ENCODE measurements around the gene CTXN3. TPM values are rescaled to one million over a fixed set of nuclear protein-coding genes. Genes with fewer than 3 reads are reported as not detected.

Gene CTXN3
- total RNA-seq, 1 donor from 2014 or later: not detected

GRCh38 chr5:127696683-127697082 is 47.8 kb downstream of the CTXN3 start:
- H2AFZ ChIP-seq (replicated peaks): no peak overlapping the region
- H3F3A ChIP-seq (ENCODE audit: low read depth): peaks cover 15% of the 10 kb centered on the region
- no peaks in the 10 kb centered on the region for H3K79me2 ChIP-seq (ENCODE audit: low read depth)
- H3K4me1 Mint-ChIP-seq: peaks cover 3% of the 10 kb centered on the region
- no peaks in the 10 kb centered on the region for H3K9me3 ChIP-seq (ENCODE audit: low read depth)
- H3K36me3 Mint-ChIP-seq: no peaks in the 10 kb centered on the region
- H3K4me3 ChIP-seq: no peak overlapping the region
- TF ChIP-seq EZH2phosphoT487 (IDR thresholded peaks at IDR 0.05) (no peak), CTCF (IDR thresholded peaks at IDR 0.05) (no peak), EZH2 (IDR thresholded peaks at IDR 0.05) (no peak)
- peaks cover 4% of the 10 kb centered on the region for H4K20me1 ChIP-seq (ENCODE audit: low read depth)
- no peaks in the 10 kb centered on the region for H3K36me3 ChIP-seq
- H3K27me3 Mint-ChIP-seq (ENCODE audit: insufficient read depth, low read depth): no peaks in the 10 kb centered on the region
- no peak for DNase-seq (ENCODE audit: low spot score)
- no peaks in the 10 kb centered on the region for H3K9me3 Mint-ChIP-seq
- no peak overlapping the region for H3K27ac Mint-ChIP-seq
- H3K4me3 Mint-ChIP-seq: no peak overlapping the region
- no peak overlapping the region for H3K9ac ChIP-seq
- no peak overlapping the region for H3K27ac ChIP-seq
- H3K4me1 ChIP-seq: peaks cover 20% of the 10 kb centered on the region
- no peaks in the 10 kb centered on the region for H3K27me3 ChIP-seq
- H3K4me2 ChIP-seq: no peak overlapping the region

- Mint-ChIP-seq H3K4me1 (peaks cover 11% of the 10 kb centered on the region), H3K9me3 (no peaks in the 10 kb centered on the region), H3K4me3 (no peak overlapping the region), H3K36me3 (no peaks in the 10 kb centered on the region), H3K27me3 (ENCODE audit: insufficient read depth, low read depth) (no peaks in the 10 kb centered on the region), H3K27ac (peak overlapping the region; percentile 38)
- H3K27me3 ChIP-seq: no peaks in the 10 kb centered on the region
- H3K79me2 ChIP-seq (ENCODE audit: low read depth): no peaks in the 10 kb centered on the region
- peaks cover 4% of the 10 kb centered on the region for H4K20me1 ChIP-seq (ENCODE audit: low read depth)
- H3K4me1 ChIP-seq: peaks cover 26% of the 10 kb centered on the region
- no peak overlapping the region for H3K4me3 ChIP-seq
- H3K9ac ChIP-seq: no peak overlapping the region
- H3K9me3 ChIP-seq (ENCODE audit: low read depth): no peaks in the 10 kb centered on the region
- H3K4me2 ChIP-seq: no peak overlapping the region
- no peak for DNase-seq (ENCODE audit: low spot score)
- no peaks in the 10 kb centered on the region for H3K36me3 ChIP-seq
- TF ChIP-seq EZH2 (IDR thresholded peaks at IDR 0.05): no peak
- TF ChIP-seq EZH2phosphoT487 (IDR thresholded peaks at IDR 0.05): no peak
- H3F3A ChIP-seq (ENCODE audit: low read depth): peaks cover 15% of the 10 kb centered on the region
- no peak overlapping the region for H2AFZ ChIP-seq (replicated peaks)
- H3K27ac ChIP-seq: no peak overlapping the region
Measured at GRCh38 chr5:127697894-127698600, 49.2 kb downstream of the CTXN3 start.

- Mint-ChIP-seq H3K27me3 (ENCODE audit: insufficient read depth, low read depth) (no peaks in the 10 kb centered on the region), H3K9me3 (no peaks in the 10 kb centered on the region), H3K36me3 (no peaks in the 10 kb centered on the region), H3K4me3 (no peak overlapping the region), H3K27ac (no peak overlapping the region), H3K4me1 (peaks cover 24% of the 10 kb centered on the region)
- no peak for TF ChIP-seq EZH2 (IDR thresholded peaks at IDR 0.05)
- Histone ChIP-seq H3F3A (ENCODE audit: low read depth) (peaks cover 15% of the 10 kb centered on the region), H3K4me3 (no peak overlapping the region), H3K79me2 (ENCODE audit: low read depth) (no peaks in the 10 kb centered on the region), H3K9me3 (ENCODE audit: low read depth) (no peaks in the 10 kb centered on the region), H3K27me3 (no peaks in the 10 kb centered on the region), H3K27ac (no peak overlapping the region), H2AFZ (replicated peaks) (no peak overlapping the region), H3K9ac (no peak overlapping the region), H3K4me2 (no peak overlapping the region), H3K36me3 (no peaks in the 10 kb centered on the region), H4K20me1 (ENCODE audit: low read depth) (peaks cover 4% of the 10 kb centered on the region), H3K4me1 (peaks cover 34% of the 10 kb centered on the region)
- no peak for DNase-seq (ENCODE audit: low spot score)
Measured at GRCh38 chr5:127699416-127699815, 50.5 kb downstream of the CTXN3 start.

GRCh38 chr5:127700237-127700766 is 51.4 kb downstream of the CTXN3 start:
- H3K36me3 Mint-ChIP-seq: no peaks in the 10 kb centered on the region

More at GRCh38 chr5:127700237-127700766, 51.4 kb downstream of the CTXN3 start:
- H3K9me3 Mint-ChIP-seq: no peaks in the 10 kb centered on the region
- no peak overlapping the region for H3K4me3 Mint-ChIP-seq
- peaks cover 32% of the 10 kb centered on the region for H3K4me1 Mint-ChIP-seq
- peaks cover 15% of the 10 kb centered on the region for H3F3A ChIP-seq (ENCODE audit: low read depth)
- no peak overlapping the region for H3K4me3 ChIP-seq
- H3K79me2 ChIP-seq (ENCODE audit: low read depth): no peaks in the 10 kb centered on the region
- no peak overlapping the region for H2AFZ ChIP-seq (replicated peaks)
- H3K27ac ChIP-seq: no peak overlapping the region
- H3K9me3 ChIP-seq (ENCODE audit: low read depth): no peaks in the 10 kb centered on the region
- DNase-seq (ENCODE audit: low spot score): peak; percentile 77
- H3K9ac ChIP-seq: no peak overlapping the region
- H3K4me1 ChIP-seq: peaks cover 34% of the 10 kb centered on the region
- TF ChIP-seq EZH2phosphoT487 (IDR thresholded peaks at IDR 0.05): peak; percentile 49
- TF ChIP-seq CTCF (IDR thresholded peaks at IDR 0.05): no peak
- no peak for TF ChIP-seq EZH2 (IDR thresholded peaks at IDR 0.05)
- peak overlapping the region; percentile 60 for H3K4me2 ChIP-seq
- H3K27me3 Mint-ChIP-seq (ENCODE audit: insufficient read depth, low read depth): no peaks in the 10 kb centered on the region
- peaks cover 4% of the 10 kb centered on the region for H4K20me1 ChIP-seq (ENCODE audit: low read depth)
- no peaks in the 10 kb centered on the region for H3K36me3 ChIP-seq
- no peaks in the 10 kb centered on the region for H3K27me3 ChIP-seq
- H3K27ac Mint-ChIP-seq: no peak overlapping the region

All from neural progenitor cell (in vitro differentiated cells).